Frontal cortex (tissue), 4 donors: ENCODE data around the gene GSG1L. TPM values are rescaled to one million over a fixed set of nuclear protein-coding genes. Genes with fewer than 3 reads are reported as not detected.

Experiments used
- DNase-seq, 2 donors: peaks; one replicate each; pipeline ENCODE4 v3.0.0; 2012; ENCODE audit warnings: low spot score in 2 of 2
- FAIRE-seq: peaks from 2 replicates; lab custom pipeline; 2012; peaks lifted over from hg19 to GRCh38; lab: Jason Lieb, UNC
- total RNA-seq: library from RNA; depleted of rRNA; stranded (reverse); fragments of >200 nt; gene quantifications from one replicate; pipeline ENCODE4 v1.2.3, GENCODE V29; 2014
- donor health status: control.
- donor health status: control.
- donor health status: control.

The GSG1L gene
- total RNA-seq, 1 donor from 2014 or later = 5.3 TPM

DNA sequence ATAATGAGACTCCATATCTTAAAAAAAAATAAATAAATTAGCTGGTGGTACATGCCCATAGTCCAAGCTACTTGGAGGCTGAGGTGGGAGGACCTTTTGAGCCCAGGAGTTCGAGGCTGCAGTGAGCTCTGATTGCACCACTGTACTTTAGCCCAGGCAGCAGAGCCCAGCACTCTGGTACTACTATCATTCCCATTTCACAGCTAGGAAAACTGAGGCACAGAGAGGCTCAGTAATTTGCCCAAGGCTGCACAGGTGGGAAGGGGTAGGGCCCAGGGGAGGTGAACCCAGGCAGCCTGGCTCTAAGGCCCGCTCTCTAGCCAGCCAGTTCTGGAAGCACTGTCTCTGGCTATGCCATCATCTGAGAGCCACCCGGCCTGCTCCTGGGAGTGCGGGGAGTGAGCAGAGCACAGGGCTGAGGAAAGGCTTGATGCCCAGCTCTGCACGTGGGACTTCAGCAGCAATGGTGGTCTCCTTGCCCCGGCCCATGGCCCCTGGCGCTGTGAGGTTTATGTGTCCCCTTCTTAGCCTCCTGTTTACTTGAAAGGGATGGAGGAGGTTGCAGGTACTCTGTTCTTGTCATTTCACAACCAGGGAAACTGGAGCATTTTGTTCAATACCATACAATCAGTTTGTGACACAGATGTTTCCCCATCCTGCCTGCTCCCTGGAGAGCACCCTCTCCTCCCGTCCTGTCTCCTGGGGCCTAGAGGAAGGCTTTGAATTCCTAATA lies 291.3 kb downstream of the GSG1L start:
- DNase-seq (no peak), FAIRE-seq (no peak)

DNA sequence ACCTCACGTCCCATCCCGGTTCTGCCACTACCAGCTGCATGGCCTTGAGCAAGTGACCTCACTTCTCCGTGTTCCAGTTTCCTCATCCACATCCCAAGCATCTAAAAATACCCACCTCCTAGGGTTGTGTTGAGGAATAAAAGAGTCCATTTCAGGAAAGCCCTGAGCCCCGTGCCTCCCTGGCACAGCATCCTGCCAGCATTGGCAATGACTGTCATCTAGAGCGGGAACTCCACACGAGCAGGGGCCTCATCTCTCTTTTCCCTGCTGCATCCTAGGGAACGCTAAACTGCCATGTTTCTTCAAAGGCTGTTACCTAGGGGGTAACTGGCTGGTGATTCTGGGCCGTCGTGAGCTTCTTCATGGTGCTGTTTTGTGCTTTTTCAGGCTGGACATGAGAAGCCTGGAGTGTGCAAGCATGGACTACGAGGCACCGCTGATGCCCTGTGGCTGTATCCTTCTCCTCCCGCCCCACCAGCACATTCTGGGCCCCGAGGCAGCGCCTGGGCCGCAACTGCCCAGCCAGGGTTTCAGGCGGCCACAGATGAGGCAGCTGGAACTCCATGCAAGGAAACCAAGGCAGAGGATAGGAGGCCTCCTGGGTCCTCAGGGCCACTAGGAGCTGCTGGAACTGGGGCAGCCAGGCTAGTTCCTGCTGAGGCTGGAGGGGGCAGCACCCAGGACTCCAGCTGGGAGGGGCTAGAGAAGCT lies 292.2 kb downstream of the GSG1L start:
- FAIRE-seq (no peak), DNase-seq (no peak)

- DNase-seq = no peak
- FAIRE-seq = no peak
These were observed 293.0 kb downstream of the GSG1L start for GRCh38 chr16:27770271-27771196.

GRCh38 chr16:27769561-27770255 lies 293.8 kb downstream of the GSG1L start:
- FAIRE-seq (no peak), DNase-seq (no peak)

GRCh38 chr16:27768651-27769272 lies 294.8 kb downstream of the GSG1L start:
- FAIRE-seq (no peak), DNase-seq (no peak)

- no peak for DNase-seq
- no peak for FAIRE-seq
These were observed 295.4 kb downstream of the GSG1L start for GRCh38 chr16:27767971-27768591.

DNA sequence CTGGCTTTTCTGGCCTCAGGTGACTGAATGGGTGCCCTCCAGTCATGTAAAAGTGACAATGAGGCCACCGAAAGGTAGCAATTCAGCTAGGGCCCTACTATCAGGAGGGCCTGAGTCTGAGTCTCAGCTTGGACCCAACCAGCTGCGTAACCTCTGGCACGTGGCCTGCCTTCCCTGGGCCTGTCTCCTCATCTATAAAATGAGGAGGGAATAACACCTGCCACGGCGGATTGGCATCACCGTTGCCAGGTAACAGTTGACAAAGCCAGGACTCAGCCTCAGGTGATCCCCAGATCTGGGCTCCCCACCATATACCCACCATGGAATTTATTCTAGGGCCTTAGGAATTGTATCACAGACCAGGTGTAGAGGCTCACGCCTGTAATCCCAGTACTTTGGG lies 296.4 kb downstream of the GSG1L start:
- FAIRE-seq (no peak), DNase-seq (no peak)

- DNase-seq = no peak
- no peak for FAIRE-seq
These were observed 297.1 kb downstream of the GSG1L start for GRCh38 chr16:27766236-27766925.

GRCh38 chr16:27764869-27765675 lies 298.4 kb downstream of the GSG1L start:
- FAIRE-seq = no peak
- DNase-seq = no peak

GRCh38 chr16:27764427-27764826 lies 299.1 kb downstream of the GSG1L start:
- DNase-seq (no peak), FAIRE-seq (no peak)

DNA sequence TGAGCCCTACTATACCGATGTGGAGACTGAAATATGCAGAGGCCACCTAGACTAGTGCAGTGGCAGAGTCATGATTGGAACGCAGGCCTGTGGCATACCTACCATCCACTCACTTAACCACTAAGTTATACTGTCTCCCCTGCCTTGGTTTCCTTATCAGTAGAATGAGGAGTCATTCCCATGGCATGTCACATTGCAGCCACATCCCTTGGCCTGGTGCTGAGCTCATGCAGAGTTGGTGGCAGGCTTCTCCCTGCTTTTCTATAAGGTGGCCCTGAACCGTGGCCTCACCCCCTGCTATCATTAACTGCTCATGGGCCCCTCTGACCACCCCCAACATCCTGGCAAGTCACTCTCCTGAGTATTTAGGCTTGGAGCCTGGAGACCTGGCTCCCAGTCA lies 301.1 kb downstream of the GSG1L start:
- no peak for FAIRE-seq
- no peak for DNase-seq

GRCh38 chr16:27761816-27762215 lies 301.7 kb downstream of the GSG1L start:
- DNase-seq (no peak), FAIRE-seq (no peak)

- DNase-seq (no peak), FAIRE-seq (no peak)
These were observed 302.7 kb downstream of the GSG1L start for GRCh38 chr16:27760789-27761176.

- FAIRE-seq (no peak), DNase-seq (no peak)
These were observed 303.3 kb downstream of the GSG1L start for GRCh38 chr16:27759967-27760788.

GRCh38 chr16:27759301-27759871 lies 304.1 kb downstream of the GSG1L start:
- DNase-seq (no peak), FAIRE-seq (no peak)

DNA sequence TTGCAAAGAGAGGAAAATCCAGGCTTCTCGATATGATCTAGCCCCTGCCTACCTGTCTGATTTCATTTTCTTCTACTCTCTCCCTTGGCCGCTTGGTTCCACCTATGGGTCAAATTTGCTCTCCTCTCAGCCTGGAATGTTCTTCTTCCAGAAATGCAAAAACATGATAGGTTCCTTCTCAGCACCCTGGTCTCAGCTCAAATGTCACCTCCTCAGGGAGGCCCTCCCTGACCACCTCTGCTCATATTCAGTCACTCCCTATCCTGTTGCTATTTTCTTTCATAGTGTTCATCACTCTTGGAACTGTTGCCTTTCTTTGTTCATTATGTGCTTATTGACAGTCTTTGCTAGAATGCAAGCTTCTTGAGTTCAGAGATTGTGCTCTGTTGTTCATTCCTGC lies 305.0 kb downstream of the GSG1L start:
- DNase-seq (no peak), FAIRE-seq (no peak)
